Endothelial cell of umbilical vein (primary cell): ENCODE data around the gene CHKB. TPM values are rescaled to one million over a fixed set of nuclear protein-coding genes. Genes with fewer than 3 reads are reported as not detected.

Source experiments
- BruUV-seq: library from RNA; stranded (reverse); fragments of 400-500 nt; replicated peaks from 2 replicates; lab custom pipeline; 2021; lab: Mats Ljungman, UMichigan
- CTCF ChIA-PET: fragments of 300-600, 350-600 bp; sonication (Branson Sonifier 250); formaldehyde crosslinking; loops from one replicate; lab custom pipeline; 2021; ENCODE audit warnings: antibody characterized with exemption, inconsistent platforms; lab: Charles Lee
- POLR2A ChIA-PET: fragments of 300-600, 350-600 bp; sonication (Branson Sonifier 250); formaldehyde crosslinking; loops from one replicate; lab custom pipeline; 2021; ENCODE audit warnings: antibody characterized with exemption, inconsistent platforms; lab: Charles Lee
- DNase-seq: peaks from one replicate; pipeline ENCODE4 v3.0.0-alpha.2; 2011; ENCODE audit warnings: low read depth, low spot score
- FAIRE-seq: peaks from 2 replicates; lab custom pipeline; 2011; peaks lifted over from hg19 to GRCh38; lab: Jason Lieb, UNC
- H2AFZ ChIP-seq: 2 replicates; pipeline ENCODE4 v1.6.0; 2012; ENCODE audit warnings: low read depth, low read length, control low read depth, inconsistent platforms
- H3K27ac ChIP-seq: 2 replicates; pipeline ENCODE4 v1.5.1; 2011; ENCODE audit warnings: low read depth, mild to moderate bottlenecking, control low read depth, low read length, moderate library complexity; ENCODE audit not compliant: insufficient read depth
- H3K27me3 ChIP-seq, 2 experiments: 2 replicates each; pipeline versions ENCODE4 v1.6.0 to v1.6.1; 2011; ENCODE audit warnings: low read length in 2 of 2, mixed read lengths in 1 of 2; ENCODE audit not compliant: control insufficient read depth in 2 of 2, insufficient read depth in 2 of 2
- H3K36me3 ChIP-seq, 2 experiments: 2 replicates in 1 of 2; 3 replicates in 1 of 2; pipeline ENCODE4 v1.5.1; 2011; ENCODE audit warnings: low read length in 2 of 2, mild to moderate bottlenecking in 1 of 2, moderate library complexity in 1 of 2; ENCODE audit not compliant: control insufficient read depth in 2 of 2, insufficient read depth in 2 of 2; ENCODE audit errors: extremely low read depth in 1 of 2
- H3K4me1 ChIP-seq: 3 replicates; pipeline ENCODE4 v1.5.1; 2011; ENCODE audit warnings: mild to moderate bottlenecking, low read length; ENCODE audit not compliant: control insufficient read depth, insufficient read depth; ENCODE audit errors: extremely low read depth
- H3K4me2 ChIP-seq: 2 replicates; pipeline ENCODE4 v1.6.1; 2011; ENCODE audit warnings: low read length, control low read depth, mixed read lengths; ENCODE audit not compliant: insufficient read depth
- H3K4me3 ChIP-seq, 3 experiments: fragments of 200-600 bp in 1 of 3; sonication (generic), shearing (Covaris generic) in 1 of 3; replicated peaks in 1 of 3; 2 replicates each; pipeline ENCODE4 v1.5.1; 2011 to 2016; ENCODE audit warnings: control low read depth in 3 of 3, low read length in 3 of 3, mild to moderate bottlenecking in 2 of 3, inconsistent platforms in 1 of 3, low read depth in 1 of 3, moderate library complexity in 1 of 3; ENCODE audit not compliant: insufficient read depth in 1 of 3
- H3K79me2 ChIP-seq: 2 replicates; pipeline ENCODE4 v1.6.0; 2012; ENCODE audit warnings: low read length, inconsistent platforms; ENCODE audit not compliant: control insufficient read depth, insufficient read depth
- H3K9ac ChIP-seq: replicated peaks from 2 replicates; pipeline ENCODE3; 2011; ENCODE audit warnings: low read length, control low read depth; ENCODE audit not compliant: insufficient read depth; ENCODE audit errors: extremely low read depth
- H3K9me1 ChIP-seq: replicated peaks from 3 replicates; pipeline ENCODE4 v1.6.0; 2011; ENCODE audit warnings: mild to moderate bottlenecking, low read length; ENCODE audit not compliant: control insufficient read depth, insufficient read depth; ENCODE audit errors: extremely low read depth
- H3K9me3 ChIP-seq: replicated peaks from 2 replicates; pipeline ENCODE4 v1.5.1; 2012; ENCODE audit warnings: low read length, inconsistent platforms; ENCODE audit not compliant: control insufficient read depth, insufficient read depth
- H4K20me1 ChIP-seq: replicated peaks from 2 replicates; pipeline ENCODE3; 2011; ENCODE audit warnings: mild to moderate bottlenecking, low read length; ENCODE audit not compliant: control insufficient read depth, insufficient read depth; ENCODE audit errors: extremely low read depth
- CTCF ChIP-seq, 2 donors: IDR thresholded peaks; 1 replicate in 1 of 2; 2 replicates in 1 of 2; pipeline ENCODE4 v1.5.1; 2011; ENCODE audit warnings: low read length in 2 of 2, mild to moderate bottlenecking in 2 of 2, moderate library complexity in 2 of 2, control low read depth in 1 of 2, inconsistent platforms in 1 of 2, low read depth in 1 of 2; ENCODE audit not compliant: insufficient read depth in 1 of 2; ENCODE audit errors: extremely low read depth in 1 of 2
- EZH2 ChIP-seq: IDR thresholded peaks from 2 replicates; pipeline ENCODE4 v1.6.1; 2012; ENCODE audit warnings: borderline replicate concordance, low read depth, mild to moderate bottlenecking, moderate library complexity, low read length, inconsistent platforms; ENCODE audit not compliant: severe bottlenecking
- FOS ChIP-seq: IDR thresholded peaks from 2 replicates; pipeline ENCODE4 v1.6.1; 2011; ENCODE audit warnings: mild to moderate bottlenecking, low read length, moderate library complexity, borderline replicate concordance; ENCODE audit not compliant: insufficient read depth
- GATA2 ChIP-seq: IDR thresholded peaks from 2 replicates; pipeline ENCODE4 v1.7.0; 2011; ENCODE audit warnings: low read depth, mild to moderate bottlenecking, moderate library complexity, mixed read lengths, low read length; ENCODE audit not compliant: insufficient read length, insufficient read depth
- JUN ChIP-seq: IDR thresholded peaks from 2 replicates; pipeline ENCODE4 v1.6.1; 2011; ENCODE audit warnings: borderline replicate concordance, low read depth; ENCODE audit not compliant: insufficient read length, insufficient read depth
- MYC ChIP-seq: IDR thresholded peaks from one replicate; pipeline ENCODE4 v1.6.1; 2011; ENCODE audit warnings: mild to moderate bottlenecking, low read depth, low read length
- POLR2A ChIP-seq: IDR thresholded peaks from 2 replicates; pipeline ENCODE4 v1.6.1; 2012; ENCODE audit warnings: low read depth, mild to moderate bottlenecking, control low read depth, low read length
- POLR2AphosphoS5 ChIP-seq: IDR thresholded peaks from 2 replicates; pipeline ENCODE4 v1.6.1; 2012; ENCODE audit warnings: low read depth, mild to moderate bottlenecking, control low read depth, low read length, moderate library complexity; ENCODE audit not compliant: insufficient read depth
- dilution Hi-C: fragments of 300-500 bp; cut with MboI; formaldehyde crosslinking; loops from one replicate; pipeline ENCODE4 v1.15.0; 2019; ENCODE audit warnings: low sequenced_read_pairs; ENCODE audit not compliant: extremely low pct_ligation_motif_present
- intact Hi-C: fragments of 100-400 bp; cut with micrococcal nuclease; formaldehyde crosslinking; loops from one replicate; pipeline ENCODE4 v1.10.0; 2022
- polyA plus RNA-seq, 4 experiments: library from polyadenylated mRNA; depleted of rRNA in 3 of 4; stranded (reverse) in 3 of 4; unstranded in 1 of 4; fragments of >200 nt; gene quantifications; 2 replicates each; pipeline versions ENCODE4 v1.2.1 to v1.2.3, GENCODE V29; 2011 to 2012; ENCODE audit warnings: missing spikeins in 1 of 4
- total RNA-seq: library from RNA; stranded (reverse); gene quantifications from 2 replicates; pipeline ENCODE4 v1.2.3, GENCODE V29; 2021
- TF ChIP-seq, protein P1 (sequence below): IDR thresholded peaks from 2 replicates; pipeline ENCODE4 v1.6.1; 2011; ENCODE audit not compliant: insufficient read depth, insufficient read length

CHKB gene
- total and polyA plus RNA-seq, 2 donors (not counting 3 experiments of a cell fraction or from before 2014, with no cell fraction given): 62.4 to 70.6 TPM

GRCh38 chr22:50612168-50612527 lies 29.5 kb upstream of the CHKB start:
- H3K9me1 ChIP-seq: no peaks in the 10 kb centered on the region
- H3K4me1 ChIP-seq: no peaks in the 10 kb centered on the region
- no peak for DNase-seq
- no peaks in the 10 kb centered on the region for H3K79me2 ChIP-seq
- CTCF ChIA-PET: interaction anchor here (1.2 kb wide), 1 partner anchor 9 kb away, joined by 3 read pairs; no protein-coding TSS in a partner anchor
- H3K27ac ChIP-seq: no peak overlapping the region
- dilution Hi-C loops (no loop called here), intact Hi-C loops (no loop called here)
- no peak overlapping the region for H3K4me3 ChIP-seq
- TF ChIP-seq MYC: no peak
- TF ChIP-seq POLR2AphosphoS5: no peak
- TF ChIP-seq FOS: no peak
- TF ChIP-seq GATA2: no peak
- TF ChIP-seq JUN: no peak
- TF ChIP-seq, protein P1, sequence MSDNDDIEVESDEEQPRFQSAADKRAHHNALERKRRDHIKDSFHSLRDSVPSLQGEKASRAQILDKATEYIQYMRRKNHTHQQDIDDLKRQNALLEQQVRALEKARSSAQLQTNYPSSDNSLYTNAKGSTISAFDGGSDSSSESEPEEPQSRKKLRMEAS: no peak
- TF ChIP-seq CTCF (IDR thresholded peaks at IDR 0.05; ENCODE audit: extremely low read depth in 1 of 2, insufficient read depth in 1 of 2, low read depth in 1 of 2, low read length in 2 of 2): no peak
- no peak for TF ChIP-seq POLR2A
- TF ChIP-seq EZH2: no peak
- POLR2A ChIA-PET: no interaction called here
- BruUV-seq: no TSS peak
- no peaks in the 10 kb centered on the region for H3K9me3 ChIP-seq
- FAIRE-seq: no peak
- H3K36me3 ChIP-seq: no peaks in the 10 kb centered on the region
- no peak overlapping the region for H3K9ac ChIP-seq
- H3K27me3 ChIP-seq: peaks cover 3 to 4% of the 10 kb centered on the region in 2 experiments
- H2AFZ ChIP-seq: no peak overlapping the region
- no peaks in the 10 kb centered on the region for H4K20me1 ChIP-seq
- H3K4me2 ChIP-seq: no peak overlapping the region
